ENCODE data around the gene GPANK1.

The GPANK1 gene

GRCh38 chr6:31661262-31662123, 3.3 kb downstream of the GPANK1 start:
- no peak for DNase-seq

- DNase-seq, result peak; percentile 87
These were observed 4.2 kb downstream of the GPANK1 start, which contains the start of gene C6orf47 for GRCh38 chr6:31660381-31661261. Gene C6orf47, minus strand, starts transcription at chr6:31660778. Its CDS starts 831 bp downstream, at chr6:31659947.

GRCh38 chr6:31659649-31660380, 5.0 kb downstream of the GPANK1 start:
- peak; percentile 21 for DNase-seq

- DNase-seq, result no peak
These were observed 5.7 kb downstream of the GPANK1 start for GRCh38 chr6:31658983-31659648.

GRCh38 chr6:31658158-31658688, 6.6 kb downstream of the GPANK1 start:
- DNase-seq, result no peak

- peak; percentile 22 for DNase-seq
These were observed 7.2 kb downstream of the GPANK1 start for GRCh38 chr6:31657406-31658157.

GRCh38 chr6:31655349-31656237, 9.2 kb downstream of the GPANK1 start, which contains the start of gene APOM:
Gene APOM, plus strand, starts transcription at chr6:31655894. Its CDS starts 73 bp downstream, at chr6:31655967.
- no peak for DNase-seq

GRCh38 chr6:31654574-31655348, 10.0 kb downstream of the GPANK1 start:
- no peak for DNase-seq

GRCh38 chr6:31652925-31653724, 11.7 kb downstream of the GPANK1 start:
- no peak for DNase-seq

- DNase-seq, result no peak
These were observed 13.1 kb downstream of the GPANK1 start for GRCh38 chr6:31651602-31652191.

GRCh38 chr6:31645325-31645724, 19.5 kb downstream of the GPANK1 start:
- DNase-seq, result no peak

GRCh38 chr6:31643818-31644454, 20.9 kb downstream of the GPANK1 start:
- no peak for DNase-seq

- DNase-seq, result no peak
These were observed 21.8 kb downstream of the GPANK1 start for GRCh38 chr6:31642798-31643570.

- DNase-seq, result no peak
These were observed 23.4 kb downstream of the GPANK1 start for GRCh38 chr6:31641370-31641769.

- DNase-seq, result no peak
These were observed 24.2 kb downstream of the GPANK1 start for GRCh38 chr6:31640612-31641011.

- DNase-seq, result no peak
These were observed 25.3 kb downstream of the GPANK1 start for GRCh38 chr6:31639449-31639861.

- no peak for DNase-seq
These were observed 25.8 kb downstream of the GPANK1 start for GRCh38 chr6:31639043-31639442.
